ENCODE results near the gene CNIH1.

GRCh38 chr14:54374117-54374884 is 66.9 kb downstream of the CNIH1 start:
- no peak for TF ChIP-seq EZH2phosphoT487 (IDR thresholded peaks at IDR 0.05; ENCODE audit: borderline replicate concordance)
- TF ChIP-seq CTCF (IDR thresholded peaks at IDR 0.05 in 2 of 3, conservative IDR thresholded peaks at IDR 0.05 in 1 of 3; ENCODE audit: borderline replicate concordance in 1 of 3, insufficient read depth in 1 of 3, low read depth in 2 of 3, low read length in 2 of 3): no peak
- no peak for TF ChIP-seq POLR2A (IDR thresholded peaks at IDR 0.05; ENCODE audit: borderline replicate concordance, extremely low read depth, insufficient read depth, insufficient read length)
- no peak for TF ChIP-seq CEBPB (IDR thresholded peaks at IDR 0.05; ENCODE audit: low read depth)
- no peak for TF ChIP-seq ZFX (IDR thresholded peaks at IDR 0.05)
- no peak for TF ChIP-seq EZH2 (IDR thresholded peaks at IDR 0.05)
